SW480 (cell line): ENCODE results near the gene SLC26A11.
A peak's percentile ranks its signal among the peaks of the same experiment; 100 is the strongest.

Experiments
- DNase-seq: peaks from one replicate; pipeline ENCODE4 v3.0.0-alpha.2; 2016; ENCODE audit warnings: low spot score

The SLC26A11 gene

GRCh38 chr17:80220054-80220735, at the start of gene SLC26A11, which contains the start of gene SGSH:
Gene SLC26A11 (plus strand): TSS chr17:80220427. CDS start chr17:80221561, 1,134 bp downstream.
Gene SGSH (minus strand): TSS chr17:80220333. CDS start chr17:80220313, 20 bp downstream.
- DNase-seq = peak; percentile 39

GRCh38 chr17:80171681-80172080, 48.5 kb upstream of the SLC26A11 start:
- DNase-seq = no peak

- no peak for DNase-seq
These were observed 47.1 kb upstream of the SLC26A11 start for GRCh38 chr17:80173126-80173525.

GRCh38 chr17:80173916-80174315, 46.3 kb upstream of the SLC26A11 start:
- DNase-seq = no peak

- no peak for DNase-seq
These were observed 43.5 kb upstream of the SLC26A11 start for GRCh38 chr17:80176757-80177156.

GRCh38 chr17:80177986-80178595, 42.1 kb upstream of the SLC26A11 start:
- no peak for DNase-seq

GRCh38 chr17:80180192-80180591, 40.0 kb upstream of the SLC26A11 start:
- DNase-seq = no peak

GRCh38 chr17:80181431-80181830, 38.8 kb upstream of the SLC26A11 start:
- no peak for DNase-seq

- no peak for DNase-seq
These were observed 37.9 kb upstream of the SLC26A11 start for GRCh38 chr17:80182118-80182844.

GRCh38 chr17:80182845-80183223, 37.4 kb upstream of the SLC26A11 start:
- DNase-seq = no peak

GRCh38 chr17:80183581-80184422, 36.4 kb upstream of the SLC26A11 start:
- no peak for DNase-seq

GRCh38 chr17:80184423-80184714, 35.9 kb upstream of the SLC26A11 start:
- DNase-seq = no peak

- DNase-seq = no peak
These were observed 34.3 kb upstream of the SLC26A11 start for GRCh38 chr17:80185968-80186367.

- DNase-seq = no peak
These were observed 33.1 kb upstream of the SLC26A11 start for GRCh38 chr17:80187090-80187489.

- DNase-seq = no peak
These were observed 32.7 kb upstream of the SLC26A11 start for GRCh38 chr17:80187515-80187941.

- DNase-seq = no peak
These were observed 30.6 kb upstream of the SLC26A11 start for GRCh38 chr17:80189611-80190010.

GRCh38 chr17:80190716-80191115, 29.5 kb upstream of the SLC26A11 start:
- no peak for DNase-seq

GRCh38 chr17:80191192-80191591, 29.0 kb upstream of the SLC26A11 start:
- DNase-seq = no peak

GRCh38 chr17:80191865-80192661, 28.2 kb upstream of the SLC26A11 start:
- no peak for DNase-seq

- no peak for DNase-seq
These were observed 25.1 kb upstream of the SLC26A11 start for GRCh38 chr17:80195141-80195540.
